HCT116 (cell line): Measurements from ENCODE around the gene ZNF32. TPM values are rescaled to one million over a fixed set of nuclear protein-coding genes. Genes with fewer than 3 reads are reported as not detected.

Experiments
- ATAC-seq: fragments of 200-7000 bp; cut with Tn5 transposase; 2 replicates; pipeline ENCODE4 v1.9.1; 2020; ENCODE audit warnings: mild to moderate bottlenecking, moderate library complexity
- BruUV-seq: library from RNA; stranded (reverse); fragments of 400-500 nt; replicated peaks from 2 replicates; lab custom pipeline; 2021; lab: Mats Ljungman, UMichigan
- CTCF ChIA-PET: fragments of 300-600 bp; sonication (Branson Sonifier 250); formaldehyde crosslinking; loops from one replicate; lab custom pipeline; 2021; ENCODE audit warnings: antibody characterized with exemption; lab: Charles Lee
- POLR2A ChIA-PET: fragments of 300-600, 350-600 bp; sonication (Branson Sonifier 250); formaldehyde crosslinking; loops from one replicate; lab custom pipeline; 2021; ENCODE audit warnings: antibody characterized with exemption; lab: Charles Lee
- RAD21 ChIA-PET, 2 experiments: fragments of 300-600 bp; sonication (Branson Sonifier 250); formaldehyde crosslinking; loops; one replicate each; lab custom pipeline; 2023; ENCODE audit warnings: low total read pairs in 2 of 2; ENCODE audit not compliant: uncharacterized antibody in 2 of 2, unreplicated experiment in 2 of 2, low non-redundant PET in 1 of 2; lab: Charles Lee
- DNase-seq: peaks from one replicate; pipeline ENCODE4 v3.0.0-alpha.2; 2010; ENCODE audit warnings: low read depth, low spot score
- H2AFZ ChIP-seq: fragments of 200-600 bp; shearing (Covaris generic), sonication (generic); 2 replicates; pipeline ENCODE4 v1.6.1; 2017; ENCODE audit warnings: low read depth, mixed run types, mixed read lengths, antibody characterized with exemption, low read length; ENCODE audit not compliant: poor library complexity, severe bottlenecking
- H3K27ac ChIP-seq: 2 replicates; pipeline ENCODE4 v1.5.1; 2012; ENCODE audit warnings: low read depth, low read length
- H3K27me3 ChIP-seq: fragments of 200-600 bp; sonication (generic); 2 replicates; pipeline ENCODE4 v1.6.1; 2016; ENCODE audit warnings: mixed run types, low read length, mixed read lengths; ENCODE audit not compliant: insufficient read depth
- H3K36me3 ChIP-seq, 2 experiments: fragments of 200-500 bp in 1 of 2; fragments of 200-600 bp in 1 of 2; sonication (Bioruptor generic) in 1 of 2; sonication (generic) in 1 of 2; 2 replicates each; pipeline versions ENCODE4 v1.5.1 to v1.6.1; 2014 to 2016; ENCODE audit warnings: low read length in 2 of 2, inconsistent platforms in 1 of 2, mixed read lengths in 1 of 2, mixed run types in 1 of 2; ENCODE audit not compliant: insufficient read depth in 2 of 2, control insufficient read depth in 1 of 2
- H3K4me1 ChIP-seq, 2 experiments: fragments of 200-600 bp in 1 of 2; sonication (generic) in 1 of 2; 2 replicates each; pipeline versions ENCODE4 v1.5.1 to v1.6.1; 2012 to 2017; ENCODE audit warnings: low read length in 2 of 2, inconsistent platforms in 1 of 2, mild to moderate bottlenecking in 1 of 2, mixed read lengths in 1 of 2, mixed run types in 1 of 2, moderate library complexity in 1 of 2; ENCODE audit not compliant: insufficient read depth in 2 of 2, control insufficient read depth in 1 of 2
- H3K4me2 ChIP-seq: fragments of 200-600 bp; sonication (generic); 2 replicates; pipeline ENCODE4 v1.6.1; 2017; ENCODE audit warnings: mixed run types, low read length, mixed read lengths
- H3K4me3 ChIP-seq, 2 experiments: fragments of 200-600 bp in 1 of 2; sonication (generic) in 1 of 2; replicated peaks in 1 of 2; 2 replicates each; pipeline ENCODE4 v1.5.1; 2011 to 2016; ENCODE audit warnings: low read length in 2 of 2, control low read depth in 1 of 2, low read depth in 1 of 2, mild to moderate bottlenecking in 1 of 2, mixed read lengths in 1 of 2, mixed run types in 1 of 2
- H3K79me2 ChIP-seq: fragments of 200-600 bp; sonication (generic); 2 replicates; pipeline ENCODE4 v1.6.1; 2017; ENCODE audit warnings: mild to moderate bottlenecking, mixed run types, low read length, moderate library complexity, mixed read lengths; ENCODE audit not compliant: insufficient read depth
- H3K9ac ChIP-seq: fragments of 200-600 bp; sonication (generic); 2 replicates; pipeline ENCODE4 v1.6.1; 2016; ENCODE audit warnings: low read length, mixed read lengths
- H3K9me2 ChIP-seq: fragments of 200-600 bp; sonication (generic), shearing (Covaris generic); 2 replicates; pipeline ENCODE4 v1.6.1; 2017; ENCODE audit warnings: mixed run types, mild to moderate bottlenecking, moderate library complexity; ENCODE audit not compliant: insufficient read depth
- H3K9me3 ChIP-seq, 2 experiments: fragments of 200-500 bp in 1 of 2; fragments of 200-600 bp in 1 of 2; sonication (Bioruptor generic) in 1 of 2; sonication (generic) in 1 of 2; 2 replicates each; pipeline ENCODE4 v1.6.1; 2014 to 2017; ENCODE audit warnings: low read length in 2 of 2, mixed read lengths in 2 of 2, inconsistent platforms in 1 of 2, low read depth in 1 of 2, mild to moderate bottlenecking in 1 of 2, mixed run types in 1 of 2, moderate library complexity in 1 of 2; ENCODE audit not compliant: control insufficient read depth in 1 of 2, insufficient read depth in 1 of 2
- H4K20me1 ChIP-seq: fragments of 200-600 bp; sonication (generic), shearing (Covaris generic); 2 replicates; pipeline ENCODE4 v1.6.1; 2017; ENCODE audit warnings: mixed run types, mild to moderate bottlenecking, moderate library complexity; ENCODE audit not compliant: insufficient read depth
- CBX3 ChIP-seq: IDR thresholded peaks from 2 replicates; pipeline ENCODE4 v1.6.1; 2012; ENCODE audit warnings: low read depth
- EZH2 ChIP-seq: fragments of 200-600 bp; sonication (generic); IDR thresholded peaks from 2 replicates; pipeline ENCODE4 v1.6.1; 2017; ENCODE audit warnings: antibody characterized with exemption, mixed run types
- EZH2phosphoT487 ChIP-seq: fragments of 200-600 bp; IDR thresholded peaks from 2 replicates; pipeline ENCODE4 v1.6.1; 2018; ENCODE audit warnings: antibody characterized with exemption, borderline replicate concordance
- SIN3A ChIP-seq: IDR thresholded peaks from 2 replicates; pipeline ENCODE4 v1.6.1; 2012; ENCODE audit warnings: low read depth
- SP1 ChIP-seq: IDR thresholded peaks from 2 replicates; pipeline ENCODE4 v1.6.1; 2012; ENCODE audit warnings: low read depth
- intact Hi-C: fragments of 100-400 bp; cut with micrococcal nuclease; formaldehyde crosslinking; loops from 2 replicates; pipeline ENCODE4 v1.10.0; 2022
- total RNA-seq: library from RNA; stranded (reverse); gene quantifications from one replicate; pipeline ENCODE4 v1.2.1, GENCODE V29; 2021; ENCODE audit not compliant: unreplicated experiment
- TF ChIP-seq, protein P1 (sequence below), 3 experiments: fragments of 200-600 bp in 1 of 3; sonication (generic) in 1 of 3; IDR thresholded peaks in 2 of 3; conservative IDR thresholded peaks in 1 of 3; 2 replicates each; pipeline ENCODE4 v1.5.1; 2012 to 2017; ENCODE audit warnings: low read depth in 2 of 3, low read length in 2 of 3, antibody characterized with exemption in 1 of 3, borderline replicate concordance in 1 of 3, control low read depth in 1 of 3, mild to moderate bottlenecking in 1 of 3, mixed read lengths in 1 of 3, mixed run types in 1 of 3, moderate library complexity in 1 of 3; ENCODE audit not compliant: insufficient read depth in 1 of 3
- TF ChIP-seq, protein P2 (sequence below): IDR thresholded peaks from 2 replicates; pipeline ENCODE4 v1.6.1; 2012
- TF ChIP-seq, protein P3 (sequence below): IDR thresholded peaks from 2 replicates; pipeline ENCODE4 v1.6.1; 2012
- TF ChIP-seq, protein P4 (sequence below): IDR thresholded peaks from 2 replicates; pipeline ENCODE4 v1.6.1; 2012; ENCODE audit warnings: low read depth
- TF ChIP-seq, protein P5 (sequence below): IDR thresholded peaks from 2 replicates; pipeline ENCODE4 v1.6.1; 2011; ENCODE audit warnings: mild to moderate bottlenecking, low read length, moderate library complexity; ENCODE audit not compliant: insufficient replicate concordance; ENCODE audit errors: extremely low read depth

The ZNF32 gene
- total RNA-seq, 1 experiment from 2014 or later: 10.3 TPM

DNA sequence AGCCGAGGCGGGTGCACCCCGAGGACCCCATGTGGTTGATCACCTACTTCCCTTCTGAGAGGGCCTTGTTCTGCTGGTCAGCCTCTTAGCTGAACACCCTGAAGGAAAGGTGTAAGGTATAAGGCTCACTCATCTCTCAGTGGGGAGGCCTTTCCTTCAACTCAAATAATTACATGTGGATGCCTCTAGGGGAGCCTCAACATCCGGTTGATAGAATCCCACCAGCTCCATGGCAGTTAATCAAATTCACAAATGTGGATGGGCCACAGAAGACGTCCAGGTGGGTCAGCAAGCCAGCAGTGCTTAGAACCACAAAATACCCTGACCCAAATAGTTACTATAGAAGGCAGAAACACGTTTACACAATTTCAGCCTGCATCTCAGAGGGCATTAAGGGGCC is 37.7 kb upstream of the ZNF32 start:
- H3K27me3 ChIP-seq: 0 out of 2 replicates have a peak, but pooled peaks cover 6% of the 10 kb centered on the region
- H2AFZ ChIP-seq: no peak overlapping the region
- ATAC-seq: no peak
- no peaks in the 10 kb centered on the region for H3K9me2 ChIP-seq
- no peak for DNase-seq
- no peaks in the 10 kb centered on the region for H3K9me3 ChIP-seq
- no peaks in the 10 kb centered on the region for H3K36me3 ChIP-seq
- ChIA-PET POLR2A (no interaction called here), RAD21 (no interaction called here), CTCF (interaction anchor here (1.1 kb wide), 1 partner anchor 13 kb away, joined by 4 read pairs; no protein-coding TSS in a partner anchor)
- no peak overlapping the region for H3K27ac ChIP-seq
- TF ChIP-seq, protein P1, sequence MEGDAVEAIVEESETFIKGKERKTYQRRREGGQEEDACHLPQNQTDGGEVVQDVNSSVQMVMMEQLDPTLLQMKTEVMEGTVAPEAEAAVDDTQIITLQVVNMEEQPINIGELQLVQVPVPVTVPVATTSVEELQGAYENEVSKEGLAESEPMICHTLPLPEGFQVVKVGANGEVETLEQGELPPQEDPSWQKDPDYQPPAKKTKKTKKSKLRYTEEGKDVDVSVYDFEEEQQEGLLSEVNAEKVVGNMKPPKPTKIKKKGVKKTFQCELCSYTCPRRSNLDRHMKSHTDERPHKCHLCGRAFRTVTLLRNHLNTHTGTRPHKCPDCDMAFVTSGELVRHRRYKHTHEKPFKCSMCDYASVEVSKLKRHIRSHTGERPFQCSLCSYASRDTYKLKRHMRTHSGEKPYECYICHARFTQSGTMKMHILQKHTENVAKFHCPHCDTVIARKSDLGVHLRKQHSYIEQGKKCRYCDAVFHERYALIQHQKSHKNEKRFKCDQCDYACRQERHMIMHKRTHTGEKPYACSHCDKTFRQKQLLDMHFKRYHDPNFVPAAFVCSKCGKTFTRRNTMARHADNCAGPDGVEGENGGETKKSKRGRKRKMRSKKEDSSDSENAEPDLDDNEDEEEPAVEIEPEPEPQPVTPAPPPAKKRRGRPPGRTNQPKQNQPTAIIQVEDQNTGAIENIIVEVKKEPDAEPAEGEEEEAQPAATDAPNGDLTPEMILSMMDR (IDR thresholded peaks at IDR 0.05 in 2 of 3, conservative IDR thresholded peaks at IDR 0.05 in 1 of 3; ENCODE audit: borderline replicate concordance in 1 of 3, insufficient read depth in 1 of 3, low read depth in 2 of 3, low read length in 2 of 3): peak in 2 of 3 experiments; percentile 16 to 38; a peak in 2 of 6 replicates
- TF ChIP-seq EZH2phosphoT487: no peak
- no TSS peak for BruUV-seq
- H3K79me2 ChIP-seq: no peaks in the 10 kb centered on the region
- H4K20me1 ChIP-seq: no peaks in the 10 kb centered on the region
- H3K4me2 ChIP-seq: no peak overlapping the region
- H3K4me3 ChIP-seq: no peak overlapping the region
- intact Hi-C loops: no loop called here
- H3K9ac ChIP-seq: no peak overlapping the region
- peaks cover 0 to 7% of the 10 kb centered on the region in 2 experiments; a peak in 1 of 4 replicates for H3K4me1 ChIP-seq

DNA sequence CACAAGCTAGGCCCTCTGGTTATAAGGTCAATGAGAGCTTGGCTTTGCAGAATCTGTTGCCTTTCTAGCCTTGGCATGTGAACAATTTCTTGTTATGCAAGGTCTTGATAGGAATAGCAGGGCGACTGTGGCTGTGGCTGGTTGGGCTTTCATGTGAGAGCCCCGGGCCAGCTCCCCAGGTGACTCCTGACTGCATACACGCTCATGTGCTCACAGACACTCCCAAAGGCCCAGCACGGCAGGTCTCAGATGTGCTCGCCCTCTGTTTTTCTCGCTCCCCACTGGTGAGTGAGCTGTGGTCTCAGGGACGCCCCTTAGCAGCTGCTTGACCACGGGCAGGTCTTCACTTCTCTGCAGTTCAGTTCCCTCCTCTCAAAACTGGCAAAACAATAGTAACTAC is 37.1 kb upstream of the ZNF32 start:
- no peaks in the 10 kb centered on the region for H4K20me1 ChIP-seq
- RAD21 ChIA-PET: no interaction called here
- BruUV-seq: no TSS peak
- TF ChIP-seq, protein P2, sequence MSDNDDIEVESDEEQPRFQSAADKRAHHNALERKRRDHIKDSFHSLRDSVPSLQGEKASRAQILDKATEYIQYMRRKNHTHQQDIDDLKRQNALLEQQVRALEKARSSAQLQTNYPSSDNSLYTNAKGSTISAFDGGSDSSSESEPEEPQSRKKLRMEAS: no peak
- TF ChIP-seq, protein P3, sequence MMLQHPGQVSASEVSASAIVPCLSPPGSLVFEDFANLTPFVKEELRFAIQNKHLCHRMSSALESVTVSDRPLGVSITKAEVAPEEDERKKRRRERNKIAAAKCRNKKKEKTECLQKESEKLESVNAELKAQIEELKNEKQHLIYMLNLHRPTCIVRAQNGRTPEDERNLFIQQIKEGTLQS: no peak
- TF ChIP-seq EZH2phosphoT487 (no peak), CBX3 (no peak), SIN3A (no peak), SP1 (no peak), EZH2 (no peak)
- TF ChIP-seq, protein P4, sequence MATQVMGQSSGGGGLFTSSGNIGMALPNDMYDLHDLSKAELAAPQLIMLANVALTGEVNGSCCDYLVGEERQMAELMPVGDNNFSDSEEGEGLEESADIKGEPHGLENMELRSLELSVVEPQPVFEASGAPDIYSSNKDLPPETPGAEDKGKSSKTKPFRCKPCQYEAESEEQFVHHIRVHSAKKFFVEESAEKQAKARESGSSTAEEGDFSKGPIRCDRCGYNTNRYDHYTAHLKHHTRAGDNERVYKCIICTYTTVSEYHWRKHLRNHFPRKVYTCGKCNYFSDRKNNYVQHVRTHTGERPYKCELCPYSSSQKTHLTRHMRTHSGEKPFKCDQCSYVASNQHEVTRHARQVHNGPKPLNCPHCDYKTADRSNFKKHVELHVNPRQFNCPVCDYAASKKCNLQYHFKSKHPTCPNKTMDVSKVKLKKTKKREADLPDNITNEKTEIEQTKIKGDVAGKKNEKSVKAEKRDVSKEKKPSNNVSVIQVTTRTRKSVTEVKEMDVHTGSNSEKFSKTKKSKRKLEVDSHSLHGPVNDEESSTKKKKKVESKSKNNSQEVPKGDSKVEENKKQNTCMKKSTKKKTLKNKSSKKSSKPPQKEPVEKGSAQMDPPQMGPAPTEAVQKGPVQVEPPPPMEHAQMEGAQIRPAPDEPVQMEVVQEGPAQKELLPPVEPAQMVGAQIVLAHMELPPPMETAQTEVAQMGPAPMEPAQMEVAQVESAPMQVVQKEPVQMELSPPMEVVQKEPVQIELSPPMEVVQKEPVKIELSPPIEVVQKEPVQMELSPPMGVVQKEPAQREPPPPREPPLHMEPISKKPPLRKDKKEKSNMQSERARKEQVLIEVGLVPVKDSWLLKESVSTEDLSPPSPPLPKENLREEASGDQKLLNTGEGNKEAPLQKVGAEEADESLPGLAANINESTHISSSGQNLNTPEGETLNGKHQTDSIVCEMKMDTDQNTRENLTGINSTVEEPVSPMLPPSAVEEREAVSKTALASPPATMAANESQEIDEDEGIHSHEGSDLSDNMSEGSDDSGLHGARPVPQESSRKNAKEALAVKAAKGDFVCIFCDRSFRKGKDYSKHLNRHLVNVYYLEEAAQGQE: no peak
- TF ChIP-seq, protein P5, sequence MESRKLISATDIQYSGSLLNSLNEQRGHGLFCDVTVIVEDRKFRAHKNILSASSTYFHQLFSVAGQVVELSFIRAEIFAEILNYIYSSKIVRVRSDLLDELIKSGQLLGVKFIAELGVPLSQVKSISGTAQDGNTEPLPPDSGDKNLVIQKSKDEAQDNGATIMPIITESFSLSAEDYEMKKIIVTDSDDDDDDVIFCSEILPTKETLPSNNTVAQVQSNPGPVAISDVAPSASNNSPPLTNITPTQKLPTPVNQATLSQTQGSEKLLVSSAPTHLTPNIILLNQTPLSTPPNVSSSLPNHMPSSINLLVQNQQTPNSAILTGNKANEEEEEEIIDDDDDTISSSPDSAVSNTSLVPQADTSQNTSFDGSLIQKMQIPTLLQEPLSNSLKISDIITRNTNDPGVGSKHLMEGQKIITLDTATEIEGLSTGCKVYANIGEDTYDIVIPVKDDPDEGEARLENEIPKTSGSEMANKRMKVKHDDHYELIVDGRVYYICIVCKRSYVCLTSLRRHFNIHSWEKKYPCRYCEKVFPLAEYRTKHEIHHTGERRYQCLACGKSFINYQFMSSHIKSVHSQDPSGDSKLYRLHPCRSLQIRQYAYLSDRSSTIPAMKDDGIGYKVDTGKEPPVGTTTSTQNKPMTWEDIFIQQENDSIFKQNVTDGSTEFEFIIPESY: no peak

More for the DNA sequence above, 37.1 kb upstream of the ZNF32 start:
- ATAC-seq (no peak), DNase-seq (no peak)
- POLR2A ChIA-PET: no interaction called here
- Histone ChIP-seq H3K9me2 (no peaks in the 10 kb centered on the region), H3K79me2 (no peaks in the 10 kb centered on the region), H3K4me3 (no peak overlapping the region), H3K4me2 (no peak overlapping the region), H3K36me3 (no peaks in the 10 kb centered on the region), H3K27ac (no peak overlapping the region), H3K27me3 (no peaks in the 10 kb centered on the region), H2AFZ (no peak overlapping the region), H3K9me3 (no peaks in the 10 kb centered on the region), H3K4me1 (peaks cover 0 to 7% of the 10 kb centered on the region in 2 experiments; a peak in 1 of 4 replicates), H3K9ac (no peak overlapping the region)
- CTCF ChIA-PET: interaction anchor here (1.1 kb wide), 1 partner anchor 14 kb away, joined by 4 read pairs; no protein-coding TSS in a partner anchor
- intact Hi-C loops: no loop called here
